NOMO-1 treated with DMSO at 0.1 percent for 48 hours (cell line): Measurements from ENCODE around the gene NPIPA1.
"Not testable (repeated sequence)": the region's sequence is repeated elsewhere in the genome, so short reads cannot be mapped to it uniquely, and the experiment has no call there.

ENCODE experiments used
- DNase-seq: peaks from one replicate; lab custom pipeline; 2025; ENCODE audit not compliant: unreplicated experiment; lab: John Stamatoyannopoulos, UW

NPIPA1 gene

DNA sequence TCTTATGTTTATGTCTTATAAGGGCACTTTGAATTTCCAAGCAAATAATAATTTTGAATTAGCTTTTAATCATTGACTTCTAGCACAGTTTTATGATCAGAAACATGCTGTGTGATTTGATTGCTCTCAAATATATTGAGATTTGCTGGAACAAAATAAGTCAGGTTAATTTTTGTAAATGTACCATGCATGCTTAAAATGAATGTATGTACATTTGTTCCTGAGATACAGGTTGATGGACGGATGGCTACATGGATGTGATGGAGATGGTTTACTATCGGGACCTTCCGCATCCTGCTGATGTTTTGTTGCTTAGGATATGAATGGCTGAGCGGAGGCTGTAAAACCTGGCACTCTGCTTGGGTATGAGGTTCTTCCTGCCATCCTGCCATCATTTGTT is at the start of gene NPIPA1:
NPIPA1 (plus strand) TSS at position 301 of the 400 bp plus-strand sequence; CDS start at position 301, 0 bp downstream.
- DNase-seq: not testable (repeated sequence)

DNA sequence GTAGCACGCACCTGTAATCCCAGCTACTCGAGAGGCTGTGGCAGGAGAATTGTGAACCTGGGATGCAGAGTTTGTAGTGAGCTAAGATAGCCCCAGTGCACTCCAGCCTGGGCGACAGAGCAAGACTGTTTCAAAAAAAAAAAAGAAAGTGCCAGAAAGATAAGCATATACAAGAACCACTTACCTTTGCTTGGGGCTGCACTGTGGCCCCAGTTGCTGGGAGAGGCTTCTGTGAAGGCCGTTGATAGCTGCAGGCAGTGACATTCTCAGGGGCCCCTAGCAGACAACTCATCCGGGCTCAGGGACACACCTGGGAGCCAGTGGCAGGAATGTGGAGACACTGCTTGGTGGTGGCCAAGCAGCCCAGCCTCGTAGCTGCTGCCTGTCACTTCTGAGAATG is 45.1 kb upstream of the NPIPA1 start:
- not testable (repeated sequence) for DNase-seq

GRCh38 chr16:14895382-14895781 is 41.9 kb upstream of the NPIPA1 start:
- not testable (repeated sequence) for DNase-seq

DNA sequence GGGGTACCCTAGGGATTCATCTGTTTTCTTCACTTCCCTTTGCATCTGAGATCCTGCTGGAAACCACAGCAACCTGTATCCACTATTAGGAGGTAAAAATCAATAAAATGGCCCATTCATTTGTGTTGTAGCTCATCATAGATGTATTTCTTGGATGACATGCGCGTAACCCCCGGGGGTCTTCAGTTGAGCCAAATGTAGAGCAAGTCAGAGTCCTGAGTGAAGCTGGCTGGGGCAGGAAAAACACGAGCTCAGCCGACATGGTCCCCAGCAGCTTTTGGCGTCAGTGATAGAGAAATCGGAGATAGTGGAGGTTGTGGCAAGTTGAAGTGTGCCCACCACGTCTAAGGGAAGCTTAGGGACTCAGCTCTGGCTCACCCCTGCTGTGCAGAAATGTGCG is 41.2 kb upstream of the NPIPA1 start:
- not testable (repeated sequence) for DNase-seq

DNA sequence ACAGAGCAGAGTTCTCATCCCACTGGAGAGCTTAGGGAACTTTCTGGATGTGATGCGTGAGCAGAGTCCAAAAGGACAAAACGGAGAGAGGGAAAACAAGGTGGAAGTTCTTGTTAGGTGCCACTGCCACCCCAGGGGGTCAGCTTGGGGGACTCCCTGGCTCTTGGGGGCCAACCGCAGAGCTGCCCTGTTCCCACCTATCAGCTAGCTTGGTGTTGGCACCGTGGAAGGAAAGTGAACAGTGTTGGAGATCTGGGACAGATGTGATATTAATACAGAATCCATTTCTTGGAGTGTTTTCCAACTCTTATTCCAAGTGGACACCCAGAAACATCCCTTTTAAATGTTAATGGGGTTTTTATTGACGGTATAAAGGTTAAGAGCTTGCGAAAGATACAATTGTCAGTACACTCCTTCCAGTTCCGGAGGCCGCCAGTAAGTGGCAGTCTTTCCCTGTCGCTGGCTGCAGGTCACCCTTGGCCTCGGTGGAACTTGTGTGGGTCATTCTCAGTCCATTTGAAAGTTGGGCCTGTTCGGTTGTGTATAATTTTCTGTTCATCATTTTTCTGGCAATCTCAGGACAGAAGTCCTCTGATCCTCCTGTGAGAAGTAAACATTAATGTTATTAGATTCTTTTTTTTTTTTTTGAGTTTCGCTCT is 40.1 kb upstream of the NPIPA1 start:
- DNase-seq: not testable (repeated sequence)

GRCh38 chr16:14898162-14898561 is 39.1 kb upstream of the NPIPA1 start:
- not testable (repeated sequence) for DNase-seq

DNA sequence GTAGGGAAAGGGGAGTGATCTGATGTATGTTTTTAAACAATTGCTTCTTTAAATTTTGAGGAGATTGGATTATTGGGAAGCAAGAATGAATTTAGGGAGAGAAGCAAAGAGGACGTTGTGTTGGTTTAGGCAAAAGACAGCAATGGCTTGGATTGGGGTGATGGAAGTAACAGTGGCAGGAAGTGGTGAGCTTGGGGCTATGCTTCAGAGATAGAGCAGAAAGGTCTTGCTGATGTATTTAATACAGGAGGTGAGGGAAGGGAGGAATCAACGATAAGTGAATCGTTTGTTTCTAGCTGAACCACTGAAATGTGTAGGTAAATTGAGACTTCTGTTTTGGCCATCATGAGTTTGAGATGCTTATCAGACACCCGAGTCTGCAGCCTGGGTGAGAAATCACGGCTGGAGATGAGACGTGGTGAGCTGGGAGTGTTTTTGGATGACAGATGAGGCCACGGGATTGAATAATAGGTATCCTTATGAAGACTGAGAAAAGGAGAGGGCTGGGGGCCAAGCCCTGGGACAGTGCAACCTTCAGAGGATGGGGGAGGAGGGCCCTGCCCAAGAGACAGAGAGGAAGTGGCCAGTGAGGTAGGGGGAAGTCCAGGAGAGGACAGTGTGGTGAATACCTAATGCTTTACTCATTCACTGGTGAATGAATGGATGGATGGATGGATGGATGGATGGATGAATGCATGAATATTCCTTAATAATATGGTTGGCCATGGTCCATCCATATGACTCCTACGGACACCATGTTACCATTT is 33.9 kb upstream of the NPIPA1 start:
- not testable (repeated sequence) for DNase-seq

DNA sequence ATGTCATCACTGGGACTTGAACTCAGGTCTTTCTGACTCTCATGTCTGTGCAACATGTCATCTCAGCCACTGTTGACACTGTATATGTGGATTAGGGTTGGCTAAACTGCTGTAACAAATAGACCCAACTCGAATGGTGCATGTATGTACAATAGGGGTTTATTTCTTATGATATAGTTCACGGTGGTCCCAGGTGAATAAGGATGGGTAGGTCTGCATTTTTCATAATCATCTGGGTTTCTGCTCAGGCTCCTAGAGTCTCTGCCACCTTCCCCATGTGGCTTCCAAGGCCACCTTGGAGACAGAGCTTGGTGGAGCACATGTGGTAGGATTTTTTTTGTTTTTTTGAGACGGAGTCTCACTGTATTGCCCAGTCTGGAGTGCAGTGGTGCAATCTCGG is 27.5 kb upstream of the NPIPA1 start:
- DNase-seq: not testable (repeated sequence)

DNA sequence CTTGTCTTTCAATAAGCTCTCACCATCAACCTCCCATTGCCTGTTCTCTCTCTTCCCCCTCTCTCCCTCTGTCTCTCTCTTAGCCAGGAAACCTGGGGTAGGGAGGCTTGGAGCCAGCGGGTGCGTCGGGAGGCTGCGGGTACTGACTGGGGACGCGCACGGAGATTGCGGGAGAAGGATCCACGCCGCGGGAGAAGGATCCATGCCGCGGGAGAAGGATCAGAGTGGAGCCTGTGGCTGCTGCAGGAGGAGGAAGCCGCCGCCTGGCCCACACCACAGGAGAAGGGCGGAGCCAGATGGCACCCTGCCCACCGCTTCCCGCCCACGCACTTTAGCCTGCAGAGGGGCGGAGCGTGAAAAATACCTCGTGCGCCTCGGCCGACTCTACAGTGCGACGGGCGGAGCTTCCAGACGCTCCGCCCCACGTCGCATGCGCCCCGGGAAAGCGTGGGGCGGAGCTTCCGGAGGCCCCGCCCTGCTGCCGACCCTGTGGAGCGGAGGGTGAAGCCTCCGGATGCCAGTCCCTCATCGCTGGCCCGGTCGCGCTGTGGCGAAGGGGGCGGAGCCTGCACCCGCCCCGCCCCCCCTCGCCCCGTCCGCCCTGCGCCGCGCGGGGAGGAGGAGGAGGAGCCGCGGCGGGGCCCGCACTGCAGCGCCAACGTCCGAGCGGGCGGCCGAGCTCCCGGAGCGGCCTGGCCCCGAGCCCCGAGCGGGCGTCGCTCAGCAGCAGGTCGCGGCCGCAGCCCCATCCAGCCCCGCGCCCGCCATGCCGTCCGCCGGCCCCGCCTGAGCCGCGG is 26.2 kb upstream of the NPIPA1 start:
- DNase-seq: not testable (repeated sequence)

- DNase-seq: not testable (repeated sequence)
Observed at GRCh38 chr16:14911954-14912353, 25.3 kb upstream of the NPIPA1 start.

GRCh38 chr16:14912588-14912987 is 24.7 kb upstream of the NPIPA1 start:
- DNase-seq: not testable (repeated sequence)

- DNase-seq: not testable (repeated sequence)
Observed at GRCh38 chr16:14918504-14918903, 18.7 kb upstream of the NPIPA1 start.

- not testable (repeated sequence) for DNase-seq
Observed at GRCh38 chr16:14919837-14920600, 17.2 kb upstream of the NPIPA1 start.

DNA sequence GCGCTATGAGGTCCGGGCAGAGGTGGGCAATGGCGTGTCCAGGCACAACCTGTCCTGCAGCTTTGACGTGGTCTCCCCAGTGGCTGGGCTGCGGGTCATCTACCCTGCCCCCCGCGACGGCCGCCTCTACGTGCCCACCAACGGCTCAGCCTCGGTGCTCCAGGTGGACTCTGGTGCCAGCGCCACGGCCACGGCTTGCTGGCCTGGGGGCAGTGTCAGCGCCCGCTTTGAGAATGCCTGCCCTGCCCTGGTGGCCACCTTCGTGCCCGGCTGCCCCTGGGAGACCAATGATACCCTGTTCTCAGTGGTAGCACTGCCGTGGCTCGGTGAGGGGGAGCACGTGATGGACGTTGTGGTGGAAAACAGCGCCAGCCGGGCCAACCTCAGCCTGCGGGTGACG is 15.0 kb upstream of the NPIPA1 start:
- not testable (repeated sequence) for DNase-seq

GRCh38 chr16:14922968-14923367 is 14.3 kb upstream of the NPIPA1 start:
- not testable (repeated sequence) for DNase-seq

DNA sequence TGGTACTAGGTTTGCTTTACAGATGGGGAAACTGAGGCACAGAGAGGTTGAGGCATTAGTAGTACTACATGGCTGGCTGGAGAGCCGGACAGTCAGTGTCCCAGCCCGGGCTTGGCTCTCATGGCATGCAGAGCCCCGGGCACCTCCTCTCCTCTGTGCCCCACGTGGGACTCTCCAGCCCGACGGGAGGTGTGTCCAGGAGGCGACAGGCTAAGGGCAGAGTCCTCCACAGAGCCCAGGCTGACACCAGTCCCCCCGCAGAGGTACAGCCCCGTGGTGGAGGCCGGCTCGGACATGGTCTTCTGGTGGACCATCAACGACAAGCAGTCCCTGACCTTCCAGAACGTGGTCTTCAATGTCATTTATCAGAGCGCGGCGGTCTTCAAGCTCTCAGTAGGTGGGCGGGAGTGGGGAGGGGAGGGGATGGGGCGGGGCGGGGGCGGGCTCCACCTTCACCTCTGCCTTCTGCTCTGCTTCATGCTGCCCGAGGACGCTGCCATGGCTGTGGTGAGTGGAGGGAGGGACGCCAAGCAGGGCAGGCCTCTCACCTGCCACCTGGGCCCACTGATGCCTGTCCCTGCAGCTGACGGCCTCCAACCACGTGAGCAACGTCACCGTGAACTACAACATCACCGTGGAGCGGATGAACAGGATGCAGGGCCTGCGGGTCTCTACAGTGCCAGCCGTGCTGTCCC is 13.7 kb upstream of the NPIPA1 start:
- DNase-seq: not testable (repeated sequence)

- DNase-seq: not testable (repeated sequence)
Observed at GRCh38 chr16:14924359-14924758, 12.9 kb upstream of the NPIPA1 start.

DNA sequence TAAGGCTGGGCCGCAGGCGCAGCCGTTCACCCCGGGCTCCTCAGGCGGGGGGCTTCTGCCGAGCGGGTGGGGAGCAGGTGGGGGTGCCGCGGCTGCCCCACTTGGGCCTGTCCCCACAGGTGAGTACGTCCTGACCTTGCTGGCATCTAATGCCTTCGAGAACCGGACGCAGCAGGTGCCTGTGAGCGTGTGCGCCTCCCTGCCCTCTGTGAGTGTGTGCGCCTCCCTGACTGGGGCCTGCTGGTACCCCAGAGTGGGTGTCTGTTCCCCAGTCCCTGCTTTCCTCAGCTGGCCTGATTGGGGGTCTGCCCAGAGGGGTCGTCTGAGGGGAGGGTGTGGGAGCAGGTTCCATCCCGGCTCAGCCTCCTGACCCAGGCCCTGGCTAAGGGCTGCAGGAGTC is 12.3 kb upstream of the NPIPA1 start:
- DNase-seq: not testable (repeated sequence)

- DNase-seq: not testable (repeated sequence)
Observed at GRCh38 chr16:14928064-14928714, 9.1 kb upstream of the NPIPA1 start.

GRCh38 chr16:14929176-14929575 is 8.1 kb upstream of the NPIPA1 start:
- not testable (repeated sequence) for DNase-seq
